Neural cell (in vitro differentiated cells): ENCODE data around the gene ATP9B. TPM values are rescaled to one million over a fixed set of nuclear protein-coding genes. Genes with fewer than 3 reads are reported as not detected.

Experiments
- H2AFZ ChIP-seq: fragments of 200-600, 300-800 bp; sonication (generic), shearing (Covaris generic); 2 replicates; pipeline ENCODE4 v1.6.0; 2014; ENCODE audit warnings: low read depth, mild to moderate bottlenecking, antibody characterized with exemption, low read length, moderate library complexity
- H3F3A ChIP-seq: fragments of 200-600 bp; shearing (Covaris generic); 2 replicates; pipeline ENCODE4 v1.6.1; 2016; ENCODE audit warnings: mild to moderate bottlenecking, moderate library complexity, mixed read lengths, antibody characterized with exemption, low read length; ENCODE audit not compliant: insufficient read depth, poor library complexity, severe bottlenecking
- H3K27ac ChIP-seq: fragments of 200-600, 300-800 bp; sonication (generic), shearing (Covaris generic); 2 replicates; pipeline ENCODE4 v1.5.1; 2014; ENCODE audit warnings: mild to moderate bottlenecking, low read length, moderate library complexity
- H3K27me3 ChIP-seq: fragments of 300-800, 200-600 bp; sonication (generic), shearing (Covaris generic); 2 replicates; pipeline ENCODE4 v1.6.0; 2014; ENCODE audit warnings: mild to moderate bottlenecking, low read depth, low read length, moderate library complexity; ENCODE audit not compliant: insufficient read depth
- H3K36me3 ChIP-seq: fragments of 300-800, 200-600 bp; sonication (generic), shearing (Covaris generic); 2 replicates; pipeline ENCODE4 v1.5.1; 2014; ENCODE audit warnings: mild to moderate bottlenecking, antibody characterized with exemption, low read length, moderate library complexity; ENCODE audit not compliant: insufficient read depth
- H3K4me2 ChIP-seq: fragments of 300-800, 200-600 bp; sonication (generic), shearing (Covaris generic); 2 replicates; pipeline ENCODE4 v1.6.0; 2014; ENCODE audit warnings: mild to moderate bottlenecking, low read length
- H3K4me3 ChIP-seq: fragments of 300-800, 200-600 bp; sonication (generic), shearing (Covaris generic); 2 replicates; pipeline ENCODE4 v1.5.1; 2014; ENCODE audit warnings: mild to moderate bottlenecking, low read length, moderate library complexity
- H3K79me2 ChIP-seq: fragments of 200-600 bp; shearing (Covaris generic); replicated peaks from 2 replicates; pipeline ENCODE4 v1.6.0; 2014; ENCODE audit warnings: mild to moderate bottlenecking, low read length, moderate library complexity; ENCODE audit not compliant: insufficient read depth
- H3K9ac ChIP-seq: fragments of 300-800, 200-600 bp; sonication (generic), shearing (Covaris generic); 2 replicates; pipeline ENCODE4 v1.6.1; 2016; ENCODE audit warnings: mild to moderate bottlenecking, low read length, mixed read lengths
- H3K9me2 ChIP-seq: fragments of 200-600 bp; shearing (Covaris generic); 2 replicates; pipeline ENCODE4 v1.6.1; 2016; ENCODE audit warnings: mild to moderate bottlenecking, low read length, mixed read lengths; ENCODE audit not compliant: insufficient read depth
- H3K9me3 ChIP-seq: fragments of 200-600, 300-800 bp; sonication (generic), shearing (Covaris generic); 2 replicates; pipeline ENCODE4 v1.6.1; 2016; ENCODE audit warnings: mild to moderate bottlenecking, mixed run types, low read length, moderate library complexity, mixed read lengths
- H4K20me1 ChIP-seq: fragments of 200-600 bp; shearing (Covaris generic); 2 replicates; pipeline ENCODE4 v1.6.1; 2016; ENCODE audit warnings: mild to moderate bottlenecking, mixed run types; ENCODE audit not compliant: insufficient read depth
- EP300 ChIP-seq: fragments of 450-650 bp; conservative IDR thresholded peaks from 2 replicates; pipeline ENCODE4 v1.6.1; 2014; ENCODE audit warnings: antibody characterized with exemption, mild to moderate bottlenecking, moderate library complexity; ENCODE audit not compliant: poor library complexity, severe bottlenecking
- EZH2 ChIP-seq: fragments of 200-600, 300-800 bp; shearing (Covaris generic), sonication (generic); IDR thresholded peaks from 2 replicates; pipeline ENCODE4 v1.6.1; 2014; ENCODE audit warnings: antibody characterized with exemption, low read length, borderline replicate concordance, mild to moderate bottlenecking; ENCODE audit not compliant: insufficient read depth, poor library complexity, severe bottlenecking
- MXI1 ChIP-seq: fragments of 450-650 bp; conservative IDR thresholded peaks from 2 replicates; pipeline ENCODE4 v1.6.1; 2014; ENCODE audit warnings: antibody characterized with exemption, mild to moderate bottlenecking; ENCODE audit not compliant: poor library complexity, severe bottlenecking
- POLR2AphosphoS5 ChIP-seq: IDR thresholded peaks from 2 replicates; pipeline ENCODE4 v1.6.1; 2012
- RAD21 ChIP-seq: fragments of 450-650 bp; conservative IDR thresholded peaks from 2 replicates; pipeline ENCODE4 v1.6.1; 2014; ENCODE audit warnings: antibody characterized with exemption, mild to moderate bottlenecking, moderate library complexity
- SMC3 ChIP-seq: fragments of 450-650 bp; conservative IDR thresholded peaks from 2 replicates; pipeline ENCODE4 v1.6.1; 2014; ENCODE audit warnings: antibody characterized with exemption, mild to moderate bottlenecking, moderate library complexity; ENCODE audit not compliant: poor library complexity
- TAF1 ChIP-seq: IDR thresholded peaks from 2 replicates; pipeline ENCODE4 v1.6.1; 2012; ENCODE audit warnings: low read depth
- polyA plus RNA-seq: library from polyadenylated mRNA; depleted of rRNA; stranded (reverse); fragments of >200 nt; gene quantifications from 2 replicates; pipeline ENCODE4 v1.2.3, GENCODE V29; 2014
- TF ChIP-seq, protein P1 (sequence below): fragments of 450-650 bp; IDR thresholded peaks from 2 replicates; pipeline ENCODE4 v1.5.1; 2014; ENCODE audit warnings: antibody characterized with exemption, mild to moderate bottlenecking, moderate library complexity; ENCODE audit not compliant: poor library complexity, severe bottlenecking
- TF ChIP-seq, protein P2 (sequence below): IDR thresholded peaks from 2 replicates; pipeline ENCODE4 v1.6.1; 2012; ENCODE audit warnings: borderline replicate concordance

ATP9B gene
- polyA plus RNA-seq, 1 donor from 2014 or later: 15.4 TPM

DNA sequence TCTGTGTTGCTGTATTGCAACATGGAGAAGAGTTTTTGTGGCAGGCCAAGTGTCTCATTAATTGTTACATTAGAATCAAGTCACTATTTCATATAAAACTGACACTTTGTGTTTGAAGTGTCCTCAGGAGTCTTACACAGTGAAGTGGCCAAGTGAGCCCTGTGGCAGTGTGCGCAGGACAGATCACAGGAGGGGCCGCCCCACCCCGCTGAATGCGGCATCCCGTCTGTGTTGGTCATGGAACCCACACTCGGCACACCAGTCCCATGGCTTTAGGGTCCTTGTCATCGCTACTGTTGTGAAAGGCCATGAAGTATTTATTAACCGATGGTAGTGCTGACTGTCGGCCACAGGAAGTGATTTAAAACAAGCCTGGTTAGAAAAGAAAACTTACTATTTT is 181.8 kb downstream of the ATP9B start:
- Histone ChIP-seq H3K27ac (no peak overlapping the region), H4K20me1 (no peaks in the 10 kb centered on the region), H3K9me2 (no peaks in the 10 kb centered on the region), H3K4me2 (no peak overlapping the region), H3F3A (no peaks in the 10 kb centered on the region), H3K36me3 (no peaks in the 10 kb centered on the region), H3K27me3 (no peaks in the 10 kb centered on the region), H3K4me3 (no peak overlapping the region), H3K9me3 (no peaks in the 10 kb centered on the region), H2AFZ (no peak overlapping the region), H3K9ac (no peak overlapping the region), H3K79me2 (no peaks in the 10 kb centered on the region)
- TF ChIP-seq MXI1 (no peak), POLR2AphosphoS5 (no peak), EP300 (no peak), TAF1 (no peak), RAD21 (no peak)
- TF ChIP-seq, protein P1, sequence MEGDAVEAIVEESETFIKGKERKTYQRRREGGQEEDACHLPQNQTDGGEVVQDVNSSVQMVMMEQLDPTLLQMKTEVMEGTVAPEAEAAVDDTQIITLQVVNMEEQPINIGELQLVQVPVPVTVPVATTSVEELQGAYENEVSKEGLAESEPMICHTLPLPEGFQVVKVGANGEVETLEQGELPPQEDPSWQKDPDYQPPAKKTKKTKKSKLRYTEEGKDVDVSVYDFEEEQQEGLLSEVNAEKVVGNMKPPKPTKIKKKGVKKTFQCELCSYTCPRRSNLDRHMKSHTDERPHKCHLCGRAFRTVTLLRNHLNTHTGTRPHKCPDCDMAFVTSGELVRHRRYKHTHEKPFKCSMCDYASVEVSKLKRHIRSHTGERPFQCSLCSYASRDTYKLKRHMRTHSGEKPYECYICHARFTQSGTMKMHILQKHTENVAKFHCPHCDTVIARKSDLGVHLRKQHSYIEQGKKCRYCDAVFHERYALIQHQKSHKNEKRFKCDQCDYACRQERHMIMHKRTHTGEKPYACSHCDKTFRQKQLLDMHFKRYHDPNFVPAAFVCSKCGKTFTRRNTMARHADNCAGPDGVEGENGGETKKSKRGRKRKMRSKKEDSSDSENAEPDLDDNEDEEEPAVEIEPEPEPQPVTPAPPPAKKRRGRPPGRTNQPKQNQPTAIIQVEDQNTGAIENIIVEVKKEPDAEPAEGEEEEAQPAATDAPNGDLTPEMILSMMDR: no peak
- TF ChIP-seq, protein P2, sequence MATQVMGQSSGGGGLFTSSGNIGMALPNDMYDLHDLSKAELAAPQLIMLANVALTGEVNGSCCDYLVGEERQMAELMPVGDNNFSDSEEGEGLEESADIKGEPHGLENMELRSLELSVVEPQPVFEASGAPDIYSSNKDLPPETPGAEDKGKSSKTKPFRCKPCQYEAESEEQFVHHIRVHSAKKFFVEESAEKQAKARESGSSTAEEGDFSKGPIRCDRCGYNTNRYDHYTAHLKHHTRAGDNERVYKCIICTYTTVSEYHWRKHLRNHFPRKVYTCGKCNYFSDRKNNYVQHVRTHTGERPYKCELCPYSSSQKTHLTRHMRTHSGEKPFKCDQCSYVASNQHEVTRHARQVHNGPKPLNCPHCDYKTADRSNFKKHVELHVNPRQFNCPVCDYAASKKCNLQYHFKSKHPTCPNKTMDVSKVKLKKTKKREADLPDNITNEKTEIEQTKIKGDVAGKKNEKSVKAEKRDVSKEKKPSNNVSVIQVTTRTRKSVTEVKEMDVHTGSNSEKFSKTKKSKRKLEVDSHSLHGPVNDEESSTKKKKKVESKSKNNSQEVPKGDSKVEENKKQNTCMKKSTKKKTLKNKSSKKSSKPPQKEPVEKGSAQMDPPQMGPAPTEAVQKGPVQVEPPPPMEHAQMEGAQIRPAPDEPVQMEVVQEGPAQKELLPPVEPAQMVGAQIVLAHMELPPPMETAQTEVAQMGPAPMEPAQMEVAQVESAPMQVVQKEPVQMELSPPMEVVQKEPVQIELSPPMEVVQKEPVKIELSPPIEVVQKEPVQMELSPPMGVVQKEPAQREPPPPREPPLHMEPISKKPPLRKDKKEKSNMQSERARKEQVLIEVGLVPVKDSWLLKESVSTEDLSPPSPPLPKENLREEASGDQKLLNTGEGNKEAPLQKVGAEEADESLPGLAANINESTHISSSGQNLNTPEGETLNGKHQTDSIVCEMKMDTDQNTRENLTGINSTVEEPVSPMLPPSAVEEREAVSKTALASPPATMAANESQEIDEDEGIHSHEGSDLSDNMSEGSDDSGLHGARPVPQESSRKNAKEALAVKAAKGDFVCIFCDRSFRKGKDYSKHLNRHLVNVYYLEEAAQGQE: no peak

GRCh38 chr18:79252904-79253633 is 183.9 kb downstream of the ATP9B start:
- H3F3A ChIP-seq: no peaks in the 10 kb centered on the region
- H3K36me3 ChIP-seq: no peaks in the 10 kb centered on the region
- no peak overlapping the region for H3K4me2 ChIP-seq
- no peak overlapping the region for H3K9ac ChIP-seq
- no peak overlapping the region for H3K4me3 ChIP-seq
- H3K9me3 ChIP-seq: no peaks in the 10 kb centered on the region
- H4K20me1 ChIP-seq: no peaks in the 10 kb centered on the region
- H2AFZ ChIP-seq: no peak overlapping the region
- H3K27me3 ChIP-seq: no peaks in the 10 kb centered on the region
- TF ChIP-seq, protein P2: no peak
- no peak for TF ChIP-seq SMC3
- no peak for TF ChIP-seq MXI1
- TF ChIP-seq POLR2AphosphoS5: no peak
- TF ChIP-seq TAF1: no peak
- TF ChIP-seq, protein P1: no peak
- no peak for TF ChIP-seq EZH2
- TF ChIP-seq EP300: no peak
- no peak for TF ChIP-seq RAD21
- H3K27ac ChIP-seq: no peak overlapping the region
- H3K9me2 ChIP-seq: no peaks in the 10 kb centered on the region
- no peaks in the 10 kb centered on the region for H3K79me2 ChIP-seq
